ENCODE data around the gene COPG2. TPM values are rescaled to one million over a fixed set of nuclear protein-coding genes. Genes with fewer than 3 reads are reported as not detected.

Gene COPG2
- total and polyA plus RNA-seq, 2 of the 8 experiments (the other 6 are each of a cell fraction or from before 2014, with no cell fraction given) = 50.3 to 53.1 TPM

- H2BK12ac ChIP-seq (ENCODE audit: low read depth, low read length) = no peak overlapping the region
- no peak overlapping the region; the same call in 1 of the 2 replicates for H2BK5ac ChIP-seq (ENCODE audit: low read depth, low read length)
- ChIA-PET POLR2A (ENCODE audit: partially characterized antibody) (no interaction called here), CTCF (ENCODE audit: partially characterized antibody) (interaction anchor here (1.1 kb wide), 1 partner anchor 90 kb away, joined by 3 read pairs; no protein-coding TSS in a partner anchor)
- no peak overlapping the region for H2BK20ac ChIP-seq (ENCODE audit: low read length)
- H3K27ac ChIP-seq (ENCODE audit: low read depth, low read length) = peak overlapping the region; percentile 44; the same call in 1 of the 2 replicates
- H3K9me3 ChIP-seq (ENCODE audit: insufficient read depth in 2 of 2, low read depth in 1 of 2, low read length in 1 of 2) = no peaks in the 10 kb centered on the region
- H3K56ac ChIP-seq (replicated peaks; ENCODE audit: insufficient read length, low read depth, low read length) = no peak overlapping the region
- peaks cover 2% of the 10 kb centered on the region; the same call in 1 of the 2 replicates for H3K23me2 ChIP-seq (ENCODE audit: low read depth, low read length)
- peak; percentile 6 for TF ChIP-seq ASH2L (IDR thresholded peaks at IDR 0.05; ENCODE audit: low read length)
- peak in 1 of 2 experiments; percentile 78; a peak in 1 of 4 replicates for TF ChIP-seq HDAC2 (IDR thresholded peaks at IDR 0.05; ENCODE audit: borderline replicate concordance in 1 of 2, low read depth in 2 of 2, low read length in 2 of 2)
- no peak for TF ChIP-seq TAF1 (IDR thresholded peaks at IDR 0.05; ENCODE audit: low read depth, low read length)
- TF ChIP-seq KDM4A (IDR thresholded peaks at IDR 0.05; ENCODE audit: low read depth, low read length, severe bottlenecking) = peak; percentile 28
- TF ChIP-seq YY1 (IDR thresholded peaks at IDR 0.05; ENCODE audit: low read depth, low read length) = no peak
- TF ChIP-seq SAP30 (IDR thresholded peaks at IDR 0.05; ENCODE audit: insufficient read depth, insufficient replicate concordance, low read length) = peak; percentile 70
- H4K5ac ChIP-seq (ENCODE audit: insufficient read length, low read depth, low read length) = no peak overlapping the region
- peak overlapping the region; percentile 96 for H2AFZ ChIP-seq (ENCODE audit: low read length)
- no peak overlapping the region for H2AK5ac ChIP-seq (ENCODE audit: low read depth, low read length)
- H4K20me1 ChIP-seq (replicated peaks in 1 of 2; ENCODE audit: control insufficient read depth in 1 of 2, insufficient read depth in 2 of 2, low read length in 2 of 2) = peaks cover 0 to 2% of the 10 kb centered on the region in 2 experiments
- peak overlapping the region in 3 of 4 experiments; percentile 27 to 52 (median 49); a peak in 4 of 7 replicates for H3K9ac ChIP-seq (replicated peaks in 1 of 4; ENCODE audit: extremely low read depth in 1 of 4, low read depth in 3 of 4, low read length in 3 of 4)
- H3K4me2 ChIP-seq (ENCODE audit: insufficient read depth in 1 of 2, low read depth in 2 of 2, low read length in 2 of 2) = peak overlapping the region; percentile 86
- H3K79me2 ChIP-seq (ENCODE audit: control insufficient read depth in 1 of 2, insufficient read depth in 2 of 2, low read length in 2 of 2) = peaks cover 0 to 3% of the 10 kb centered on the region in 2 experiments; a peak in 1 of 4 replicates
- H3K23ac ChIP-seq (ENCODE audit: insufficient read length) = no peak overlapping the region
- H3K4ac ChIP-seq (replicated peaks; ENCODE audit: insufficient read length, low read depth, low read length) = no peak overlapping the region
- peak overlapping the region; percentile 56 to 88 (median 80) for H3K4me3 ChIP-seq (ENCODE audit: extremely low read depth in 1 of 4, insufficient read depth in 2 of 4, low read depth in 3 of 4, low read length in 4 of 4)
- no peak for FAIRE-seq
- no peak for DNase-seq (ENCODE audit: low read depth in 1 of 2, low spot score in 2 of 2)
- H3K18ac ChIP-seq (ENCODE audit: extremely low read depth, low read length) = no peak overlapping the region
- no peak overlapping the region for H2BK120ac ChIP-seq (replicated peaks; ENCODE audit: low read depth, low read length)
- H3K4me1 ChIP-seq (replicated peaks in 1 of 4; ENCODE audit: control insufficient read depth in 3 of 4, insufficient read depth in 4 of 4, low read length in 3 of 4) = peaks cover 0 to 7% (median 0%) of the 10 kb centered on the region in 4 experiments; a peak in 1 of 7 replicates
- H4K8ac ChIP-seq (ENCODE audit: extremely low read depth, insufficient read depth, low read length) = no peak overlapping the region
- H3K36me3 ChIP-seq (ENCODE audit: control insufficient read depth in 2 of 4, insufficient read depth in 4 of 4, low read length in 3 of 4) = peaks cover 0 to 23% (median 8%) of the 10 kb centered on the region in 4 experiments; a peak in 3 of 8 replicates
- H3K14ac ChIP-seq (ENCODE audit: insufficient read length) = no peak overlapping the region
- no peaks in the 10 kb centered on the region for H3K27me3 ChIP-seq (replicated peaks in 1 of 4; ENCODE audit: control insufficient read depth in 3 of 4, extremely low read depth in 1 of 4, insufficient read depth in 3 of 4, low read length in 3 of 4)
- H4K91ac ChIP-seq (replicated peaks; ENCODE audit: insufficient read length, low read length) = no peak overlapping the region
- H3K79me1 ChIP-seq (ENCODE audit: low read depth, low read length) = no peaks in the 10 kb centered on the region
- no peak overlapping the region for H2BK15ac ChIP-seq (ENCODE audit: low read length)
- WGBS, 2 experiments (ENCODE audit: extremely low coverage in 1 of 2, insufficient coverage in 1 of 2, insufficient read length in 1 of 2, insufficient replicate concordance in 2 of 2, low coverage in 1 of 2, low lambda C conversion rate in 2 of 2, missing lambda C conversion rate in 1 of 2) = 26% methylated on average over 19 of the region's 19 CpGs; no CpG with 5 or more reads in 1 of the 2 experiments
Observed at GRCh38 chr7:130667593-130668257, 823 bp downstream of the COPG2 start.

Measured in H1 (cell line).